B cell (primary cell): Measurements from ENCODE around the gene GBA3. TPM values are rescaled to one million over a fixed set of nuclear protein-coding genes. Genes with fewer than 3 reads are reported as not detected.

Experiments used
- ATAC-seq: fragments of 200-7000 bp; cut with Tn5 transposase; one replicate; pipeline ENCODE4 v1.10.0; 2021; ENCODE audit warnings: low read depth, mild to moderate bottlenecking, moderate number of reproducible peaks, moderate library complexity
- CTCF ChIA-PET: fragments of 350-600 bp; sonication (Branson Sonifier 250); formaldehyde crosslinking; loops from one replicate; lab custom pipeline; 2021; ENCODE audit warnings: antibody characterized with exemption, inconsistent platforms; lab: Charles Lee
- POLR2A ChIA-PET: fragments of 350-600 bp; sonication (Branson Sonifier 250); formaldehyde crosslinking; loops from one replicate; lab custom pipeline; 2021; ENCODE audit warnings: antibody characterized with exemption; lab: Charles Lee
- DNase-seq: peaks from one replicate; pipeline ENCODE4 v3.0.0; 2013
- H2AFZ ChIP-seq: 2 replicates; pipeline ENCODE4 v1.6.1; 2012; ENCODE audit warnings: mild to moderate bottlenecking, low read depth, low read length; ENCODE audit not compliant: insufficient read depth, poor library complexity, severe bottlenecking
- H3K27ac ChIP-seq, 2 donors: 1 replicate in 1 of 2; 2 replicates in 1 of 2; pipeline ENCODE4 v1.5.1; 2012 to 2013; ENCODE audit warnings: low read length in 2 of 2, mild to moderate bottlenecking in 2 of 2, moderate library complexity in 1 of 2
- H3K27me3 ChIP-seq, 4 experiments: fragments of 200-600 bp in 1 of 4; sonication (generic) in 1 of 4; replicated peaks in 1 of 4; 1 replicate in 2 of 4; 2 replicates in 2 of 4; pipeline versions ENCODE4 v1.6.1 to v1.7.0; 2013 to 2016; ENCODE audit warnings: low read length in 3 of 4, mild to moderate bottlenecking in 2 of 4, mixed read lengths in 1 of 4, moderate library complexity in 1 of 4; ENCODE audit not compliant: insufficient read depth in 4 of 4, control insufficient read depth in 3 of 4; ENCODE audit errors: control extremely low read depth in 1 of 4
- H3K36me3 ChIP-seq, 2 experiments: replicated peaks in 1 of 2; 1 replicate in 1 of 2; 2 replicates in 1 of 2; pipeline versions ENCODE4 v1.6.1 to v1.7.1; 2013; ENCODE audit warnings: low read length in 1 of 2; ENCODE audit not compliant: insufficient read depth in 2 of 2, control insufficient read depth in 1 of 2; ENCODE audit errors: control extremely low read depth in 1 of 2, extremely low read depth in 1 of 2
- H3K4me1 ChIP-seq, 2 donors: fragments of 200-600 bp in 1 of 2; sonication (generic) in 1 of 2; 1 replicate in 1 of 2; 2 replicates in 1 of 2; pipeline versions ENCODE4 v1.5.1 to v1.6.1; 2013 to 2017; ENCODE audit warnings: low read length in 2 of 2; ENCODE audit not compliant: control insufficient read depth in 2 of 2, insufficient read depth in 2 of 2
- H3K4me2 ChIP-seq: replicated peaks from 2 replicates; pipeline ENCODE3; 2012; ENCODE audit warnings: mild to moderate bottlenecking, low read depth, low read length; ENCODE audit not compliant: poor library complexity, severe bottlenecking
- H3K4me3 ChIP-seq, 5 experiments: fragments of 200-600 bp in 1 of 5; sonication (generic) in 1 of 5; 1 replicate in 3 of 5; 2 replicates in 2 of 5; pipeline versions ENCODE4 v1.5.1 to v1.7.0; 2011 to 2016; ENCODE audit warnings: low read length in 4 of 5, mild to moderate bottlenecking in 4 of 5, low read depth in 2 of 5, control low read depth in 1 of 5, moderate library complexity in 1 of 5; ENCODE audit not compliant: insufficient read depth in 1 of 5; ENCODE audit errors: control extremely low read depth in 1 of 5, extremely low read depth in 1 of 5
- H3K79me2 ChIP-seq: fragments of 200-600 bp; sonication (generic); one replicate; pipeline ENCODE4 v1.6.0; 2016; ENCODE audit warnings: low read length; ENCODE audit not compliant: control insufficient read depth, insufficient read depth
- H3K9ac ChIP-seq: fragments of 200-600 bp; sonication (generic); 2 replicates; pipeline ENCODE4 v1.6.1; 2017; ENCODE audit warnings: mild to moderate bottlenecking, low read length, moderate library complexity
- H3K9me3 ChIP-seq, 3 donors: one replicate each; pipeline versions ENCODE4 v1.6.1 to v1.7.1; 2013; ENCODE audit warnings: low read length in 2 of 3; ENCODE audit not compliant: control insufficient read depth in 2 of 3, insufficient read depth in 1 of 3; ENCODE audit errors: control extremely low read depth in 1 of 3
- H4K20me1 ChIP-seq: 2 replicates; pipeline ENCODE4 v1.6.0; 2012; ENCODE audit warnings: mild to moderate bottlenecking, low read length; ENCODE audit not compliant: insufficient read depth, control insufficient read depth, poor library complexity, severe bottlenecking
- H3K27ac Mint-ChIP-seq: one replicate; pipeline ENCODE4 v1.8.0; 2021; ENCODE audit warnings: mixed read lengths
- H3K27me3 Mint-ChIP-seq: one replicate; pipeline ENCODE4 v1.8.0; 2021; ENCODE audit warnings: mixed read lengths
- H3K4me1 Mint-ChIP-seq: one replicate; pipeline ENCODE4 v1.8.0; 2021; ENCODE audit warnings: mixed read lengths
- H3K4me3 Mint-ChIP-seq: one replicate; pipeline ENCODE4 v1.8.0; 2021; ENCODE audit warnings: mixed read lengths
- H3K9me3 Mint-ChIP-seq: one replicate; pipeline ENCODE4 v1.8.0; 2022; ENCODE audit warnings: mixed read lengths; ENCODE audit not compliant: insufficient read depth
- EZH2 ChIP-seq: IDR thresholded peaks from 2 replicates; pipeline ENCODE4 v1.6.1; 2012; ENCODE audit warnings: borderline replicate concordance, low read depth, mild to moderate bottlenecking, moderate library complexity, low read length; ENCODE audit not compliant: insufficient read depth, poor library complexity, severe bottlenecking
- WGBS: methylation state at CpG from one replicate; pipeline ENCODE4 v1.1.5; 2013; ENCODE audit warnings: missing lambda C conversion rate; ENCODE audit not compliant: insufficient coverage; 5-methylcytosine and 5-hydroxymethylcytosine counted together
- intact Hi-C: fragments of 100-400 bp; cut with micrococcal nuclease; formaldehyde crosslinking; loops from one replicate; pipeline ENCODE4 v1.10.0; 2022
- polyA plus RNA-seq: library from polyadenylated mRNA; depleted of rRNA; stranded (reverse); fragments of >200 nt; gene quantifications from 2 replicates; pipeline ENCODE4 v1.2.3, GENCODE V29; 2012
- total RNA-seq, 2 donors: library from RNA; stranded (reverse); fragments of 120-200 nt in 1 of 2; gene quantifications; 1 replicate in 1 of 2; 2 replicates in 1 of 2; pipeline versions ENCODE4 v1.2.3 to v1.2.4, GENCODE V29; 2013 to 2022
- TF ChIP-seq, protein P1 (sequence below): fragments of 200-600 bp; IDR thresholded peaks from one replicate; pipeline ENCODE4 v1.8.0; 2022; ENCODE audit warnings: antibody characterized with exemption, mild to moderate bottlenecking

Gene GBA3
- total and polyA plus RNA-seq, 2 donors (not counting 1 experiment from before 2014, with no cell fraction given) = not detected

DNA sequence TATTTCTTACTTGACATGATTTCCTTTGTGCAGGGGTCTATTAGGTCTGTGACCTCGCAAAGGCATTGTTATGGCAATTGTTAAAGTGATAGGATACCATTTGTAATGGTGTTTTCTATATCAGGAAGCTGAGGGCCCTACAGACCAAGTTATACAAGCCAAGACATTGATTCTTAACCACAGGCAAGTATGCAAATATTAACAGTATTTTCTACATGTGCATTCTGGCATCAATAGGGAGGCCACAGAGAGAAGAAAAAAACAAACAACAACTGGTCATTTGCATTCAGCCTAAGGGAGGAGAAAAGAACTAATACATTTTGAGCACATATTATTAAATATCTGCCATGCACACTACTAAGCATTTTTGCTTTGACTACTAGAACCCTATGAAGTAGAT, 28.5 kb downstream of the GBA3 start:
- DNase-seq = no peak
- intact Hi-C loops = no loop called here
- H3K79me2 ChIP-seq = no peaks in the 10 kb centered on the region
- H3K9me3 Mint-ChIP-seq = no peaks in the 10 kb centered on the region
- WGBS = no CpG with 5 or more reads among the region's 1 CpG
- H3K27me3 ChIP-seq = no peaks in the 10 kb centered on the region
- POLR2A ChIA-PET = no interaction called here
- H2AFZ ChIP-seq = no peak overlapping the region
- H3K9me3 ChIP-seq = no peaks in the 10 kb centered on the region
- no peak for ATAC-seq
- no peak overlapping the region for H3K4me3 Mint-ChIP-seq
- no peak overlapping the region for H3K4me3 ChIP-seq
- no peaks in the 10 kb centered on the region for H3K36me3 ChIP-seq
- no peak overlapping the region for H3K27ac ChIP-seq
- H3K9ac ChIP-seq = no peak overlapping the region
- TF ChIP-seq EZH2 = no peak
- TF ChIP-seq, protein P1, sequence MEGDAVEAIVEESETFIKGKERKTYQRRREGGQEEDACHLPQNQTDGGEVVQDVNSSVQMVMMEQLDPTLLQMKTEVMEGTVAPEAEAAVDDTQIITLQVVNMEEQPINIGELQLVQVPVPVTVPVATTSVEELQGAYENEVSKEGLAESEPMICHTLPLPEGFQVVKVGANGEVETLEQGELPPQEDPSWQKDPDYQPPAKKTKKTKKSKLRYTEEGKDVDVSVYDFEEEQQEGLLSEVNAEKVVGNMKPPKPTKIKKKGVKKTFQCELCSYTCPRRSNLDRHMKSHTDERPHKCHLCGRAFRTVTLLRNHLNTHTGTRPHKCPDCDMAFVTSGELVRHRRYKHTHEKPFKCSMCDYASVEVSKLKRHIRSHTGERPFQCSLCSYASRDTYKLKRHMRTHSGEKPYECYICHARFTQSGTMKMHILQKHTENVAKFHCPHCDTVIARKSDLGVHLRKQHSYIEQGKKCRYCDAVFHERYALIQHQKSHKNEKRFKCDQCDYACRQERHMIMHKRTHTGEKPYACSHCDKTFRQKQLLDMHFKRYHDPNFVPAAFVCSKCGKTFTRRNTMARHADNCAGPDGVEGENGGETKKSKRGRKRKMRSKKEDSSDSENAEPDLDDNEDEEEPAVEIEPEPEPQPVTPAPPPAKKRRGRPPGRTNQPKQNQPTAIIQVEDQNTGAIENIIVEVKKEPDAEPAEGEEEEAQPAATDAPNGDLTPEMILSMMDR = no peak
- no peak overlapping the region for H3K4me2 ChIP-seq
- H3K27ac Mint-ChIP-seq = no peak overlapping the region
- CTCF ChIA-PET = no interaction called here
- no peaks in the 10 kb centered on the region for H3K4me1 Mint-ChIP-seq
- H3K4me1 ChIP-seq = no peaks in the 10 kb centered on the region
- H4K20me1 ChIP-seq = no peaks in the 10 kb centered on the region
- H3K27me3 Mint-ChIP-seq = no peaks in the 10 kb centered on the region

DNA sequence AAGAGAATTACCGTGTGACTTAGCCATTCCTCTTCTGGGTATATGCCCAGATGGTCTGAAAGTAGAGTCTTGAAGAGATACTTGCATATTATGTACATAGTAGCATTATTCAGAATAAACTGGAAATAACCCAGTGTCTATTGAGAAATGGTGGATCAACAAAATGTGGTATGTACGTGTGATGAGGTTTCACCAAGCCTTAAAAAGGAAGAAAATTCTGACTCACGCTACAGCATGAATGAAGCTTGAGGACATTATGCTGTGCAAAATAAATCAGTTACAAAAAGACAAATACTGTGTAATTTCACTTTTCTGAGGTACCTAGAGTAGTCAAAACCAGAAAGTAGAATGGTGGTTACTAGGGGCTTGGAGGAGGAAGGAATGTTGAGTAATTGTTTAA, 37.3 kb downstream of the GBA3 start:
- no peak overlapping the region for H3K9ac ChIP-seq
- H3K27me3 ChIP-seq = no peaks in the 10 kb centered on the region
- no peaks in the 10 kb centered on the region for H3K36me3 ChIP-seq
- CTCF ChIA-PET = no interaction called here
- no peaks in the 10 kb centered on the region for H3K4me1 Mint-ChIP-seq
- no peaks in the 10 kb centered on the region for H3K9me3 Mint-ChIP-seq
- no peaks in the 10 kb centered on the region for H4K20me1 ChIP-seq
- no peaks in the 10 kb centered on the region for H3K4me1 ChIP-seq
- ATAC-seq (no peak), DNase-seq (no peak)
- H3K9me3 ChIP-seq = no peaks in the 10 kb centered on the region
- POLR2A ChIA-PET = no interaction called here
- intact Hi-C loops = no loop called here
- no peak overlapping the region for H3K4me3 ChIP-seq
- H3K4me2 ChIP-seq = no peak overlapping the region
- no CpG with 5 or more reads among the region's 3 CpGs for WGBS
- no peaks in the 10 kb centered on the region for H3K79me2 ChIP-seq
- TF ChIP-seq, protein P1 = no peak
- TF ChIP-seq EZH2 = no peak
- H3K27ac ChIP-seq = no peak overlapping the region
- H3K4me3 Mint-ChIP-seq = no peak overlapping the region
- no peaks in the 10 kb centered on the region for H3K27me3 Mint-ChIP-seq
- no peak overlapping the region for H2AFZ ChIP-seq
- H3K27ac Mint-ChIP-seq = no peak overlapping the region
